WI38 (cell line): ENCODE data around the gene SOX10.

ENCODE experiments used
- H3K4me3 ChIP-seq: 2 replicates; pipeline ENCODE4 v1.5.1; 2011; ENCODE audit warnings: low read depth, mild to moderate bottlenecking, control low read depth, low read length
- CTCF ChIP-seq: IDR thresholded peaks from 2 replicates; pipeline ENCODE4 v1.5.1; 2012; ENCODE audit warnings: low read depth, mild to moderate bottlenecking, control low read depth, low read length

Gene SOX10

GRCh38 chr22:38021206-38021605 lies 36.9 kb upstream of the SOX10 start:
- H3K4me3 ChIP-seq: no peak overlapping the region
- no peak for TF ChIP-seq CTCF

- no peak for TF ChIP-seq CTCF
- H3K4me3 ChIP-seq: no peak overlapping the region
Measured at GRCh38 chr22:38018938-38019827, 34.8 kb upstream of the SOX10 start.

- no peak overlapping the region for H3K4me3 ChIP-seq
- TF ChIP-seq CTCF: no peak
Measured at GRCh38 chr22:38017939-38018885, 33.9 kb upstream of the SOX10 start.

- no peak for TF ChIP-seq CTCF
- no peak overlapping the region for H3K4me3 ChIP-seq
Measured at GRCh38 chr22:38017272-38017920, 33.0 kb upstream of the SOX10 start.

GRCh38 chr22:38016182-38017151 lies 32.1 kb upstream of the SOX10 start:
- TF ChIP-seq CTCF: no peak
- H3K4me3 ChIP-seq: no peak overlapping the region

- no peak for TF ChIP-seq CTCF
- H3K4me3 ChIP-seq: no peak overlapping the region
Measured at GRCh38 chr22:38014083-38014482, 29.7 kb upstream of the SOX10 start.
